ENCODE results near the gene ITGAX. TPM values are rescaled to one million over a fixed set of nuclear protein-coding genes. Genes with fewer than 3 reads are reported as not detected.

The ITGAX gene
- total and polyA plus RNA-seq, 2 experiments from 2014 or later: not detected

DNA sequence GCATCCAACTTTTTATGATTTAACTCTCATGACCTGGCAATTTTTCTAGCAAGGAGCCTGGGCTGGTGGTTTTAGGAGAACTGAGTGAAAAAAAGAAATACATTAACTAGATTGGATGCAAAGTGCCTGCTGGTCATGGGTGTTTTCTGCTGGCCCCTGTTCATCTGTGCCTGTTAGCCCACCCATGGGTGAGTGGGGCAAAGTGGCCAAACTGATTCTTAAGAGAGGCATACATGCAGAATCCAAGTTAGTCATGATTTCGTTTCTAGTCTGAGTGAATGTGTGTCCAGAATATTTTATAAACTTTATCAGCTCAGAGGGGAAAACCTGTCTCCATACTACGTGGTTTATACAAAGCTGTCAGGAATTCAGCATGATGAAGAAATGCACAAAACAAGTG lies 33.6 kb downstream of the ITGAX start:
- Mint-ChIP-seq H3K27ac (no peak overlapping the region), H3K9me3 (peaks cover 4% of the 10 kb centered on the region; the same call in 2 of the 3 replicates), H3K4me3 (no peak overlapping the region), H3K4me1 (peaks cover 7% of the 10 kb centered on the region; the same call in 2 of the 3 replicates), H3K36me3 (ENCODE audit: low read depth) (no peaks in the 10 kb centered on the region), H3K27me3 (ENCODE audit: insufficient read depth, low read depth, poor library complexity) (peaks cover 6% of the 10 kb centered on the region)
- Histone ChIP-seq H4K20me1 (replicated peaks; ENCODE audit: insufficient read depth) (no peaks in the 10 kb centered on the region), H3K36me3 (ENCODE audit: insufficient read depth) (no peaks in the 10 kb centered on the region), H3K4me1 (ENCODE audit: insufficient read depth) (no peaks in the 10 kb centered on the region), H3K4me3 (no peak overlapping the region), H3K27ac (ENCODE audit: low read depth) (no peak overlapping the region), H3K4me2 (no peak overlapping the region), H3F3A (replicated peaks; ENCODE audit: low read depth) (no peaks in the 10 kb centered on the region), H3K79me2 (replicated peaks; ENCODE audit: insufficient read depth) (no peaks in the 10 kb centered on the region), H3K9me2 (ENCODE audit: insufficient read depth) (no peaks in the 10 kb centered on the region), H3K27me3 (ENCODE audit: insufficient read depth) (no peaks in the 10 kb centered on the region), H2AFZ (no peak overlapping the region)
- DNase-seq (ENCODE audit: low spot score) (no peak), ATAC-seq (no peak)
- TF ChIP-seq POLR2AphosphoS5 (IDR thresholded peaks at IDR 0.05; ENCODE audit: low read depth) (no peak), ETS1 (IDR thresholded peaks at IDR 0.05) (no peak), CREB1 (CRISPR knock-in tag; IDR thresholded peaks at IDR 0.05; ENCODE audit: low read depth) (no peak), EZH2 (IDR thresholded peaks at IDR 0.05; ENCODE audit: low read depth, unreplicated experiment) (no peak), NANOG (IDR thresholded peaks at IDR 0.05; ENCODE audit: borderline replicate concordance) (no peak), ZNF114 (CRISPR knock-in tag; IDR thresholded peaks at IDR 0.05) (no peak), CTCF (conservative IDR thresholded peaks at IDR 0.05; ENCODE audit: low read depth in 2 of 2) (no peak), ZNF331 (CRISPR knock-in tag; IDR thresholded peaks at IDR 0.05; ENCODE audit: low read depth) (no peak), JUNB (IDR thresholded peaks at IDR 0.05; ENCODE audit: unreplicated experiment) (no peak)
- TF ChIP-seq, protein P1, sequence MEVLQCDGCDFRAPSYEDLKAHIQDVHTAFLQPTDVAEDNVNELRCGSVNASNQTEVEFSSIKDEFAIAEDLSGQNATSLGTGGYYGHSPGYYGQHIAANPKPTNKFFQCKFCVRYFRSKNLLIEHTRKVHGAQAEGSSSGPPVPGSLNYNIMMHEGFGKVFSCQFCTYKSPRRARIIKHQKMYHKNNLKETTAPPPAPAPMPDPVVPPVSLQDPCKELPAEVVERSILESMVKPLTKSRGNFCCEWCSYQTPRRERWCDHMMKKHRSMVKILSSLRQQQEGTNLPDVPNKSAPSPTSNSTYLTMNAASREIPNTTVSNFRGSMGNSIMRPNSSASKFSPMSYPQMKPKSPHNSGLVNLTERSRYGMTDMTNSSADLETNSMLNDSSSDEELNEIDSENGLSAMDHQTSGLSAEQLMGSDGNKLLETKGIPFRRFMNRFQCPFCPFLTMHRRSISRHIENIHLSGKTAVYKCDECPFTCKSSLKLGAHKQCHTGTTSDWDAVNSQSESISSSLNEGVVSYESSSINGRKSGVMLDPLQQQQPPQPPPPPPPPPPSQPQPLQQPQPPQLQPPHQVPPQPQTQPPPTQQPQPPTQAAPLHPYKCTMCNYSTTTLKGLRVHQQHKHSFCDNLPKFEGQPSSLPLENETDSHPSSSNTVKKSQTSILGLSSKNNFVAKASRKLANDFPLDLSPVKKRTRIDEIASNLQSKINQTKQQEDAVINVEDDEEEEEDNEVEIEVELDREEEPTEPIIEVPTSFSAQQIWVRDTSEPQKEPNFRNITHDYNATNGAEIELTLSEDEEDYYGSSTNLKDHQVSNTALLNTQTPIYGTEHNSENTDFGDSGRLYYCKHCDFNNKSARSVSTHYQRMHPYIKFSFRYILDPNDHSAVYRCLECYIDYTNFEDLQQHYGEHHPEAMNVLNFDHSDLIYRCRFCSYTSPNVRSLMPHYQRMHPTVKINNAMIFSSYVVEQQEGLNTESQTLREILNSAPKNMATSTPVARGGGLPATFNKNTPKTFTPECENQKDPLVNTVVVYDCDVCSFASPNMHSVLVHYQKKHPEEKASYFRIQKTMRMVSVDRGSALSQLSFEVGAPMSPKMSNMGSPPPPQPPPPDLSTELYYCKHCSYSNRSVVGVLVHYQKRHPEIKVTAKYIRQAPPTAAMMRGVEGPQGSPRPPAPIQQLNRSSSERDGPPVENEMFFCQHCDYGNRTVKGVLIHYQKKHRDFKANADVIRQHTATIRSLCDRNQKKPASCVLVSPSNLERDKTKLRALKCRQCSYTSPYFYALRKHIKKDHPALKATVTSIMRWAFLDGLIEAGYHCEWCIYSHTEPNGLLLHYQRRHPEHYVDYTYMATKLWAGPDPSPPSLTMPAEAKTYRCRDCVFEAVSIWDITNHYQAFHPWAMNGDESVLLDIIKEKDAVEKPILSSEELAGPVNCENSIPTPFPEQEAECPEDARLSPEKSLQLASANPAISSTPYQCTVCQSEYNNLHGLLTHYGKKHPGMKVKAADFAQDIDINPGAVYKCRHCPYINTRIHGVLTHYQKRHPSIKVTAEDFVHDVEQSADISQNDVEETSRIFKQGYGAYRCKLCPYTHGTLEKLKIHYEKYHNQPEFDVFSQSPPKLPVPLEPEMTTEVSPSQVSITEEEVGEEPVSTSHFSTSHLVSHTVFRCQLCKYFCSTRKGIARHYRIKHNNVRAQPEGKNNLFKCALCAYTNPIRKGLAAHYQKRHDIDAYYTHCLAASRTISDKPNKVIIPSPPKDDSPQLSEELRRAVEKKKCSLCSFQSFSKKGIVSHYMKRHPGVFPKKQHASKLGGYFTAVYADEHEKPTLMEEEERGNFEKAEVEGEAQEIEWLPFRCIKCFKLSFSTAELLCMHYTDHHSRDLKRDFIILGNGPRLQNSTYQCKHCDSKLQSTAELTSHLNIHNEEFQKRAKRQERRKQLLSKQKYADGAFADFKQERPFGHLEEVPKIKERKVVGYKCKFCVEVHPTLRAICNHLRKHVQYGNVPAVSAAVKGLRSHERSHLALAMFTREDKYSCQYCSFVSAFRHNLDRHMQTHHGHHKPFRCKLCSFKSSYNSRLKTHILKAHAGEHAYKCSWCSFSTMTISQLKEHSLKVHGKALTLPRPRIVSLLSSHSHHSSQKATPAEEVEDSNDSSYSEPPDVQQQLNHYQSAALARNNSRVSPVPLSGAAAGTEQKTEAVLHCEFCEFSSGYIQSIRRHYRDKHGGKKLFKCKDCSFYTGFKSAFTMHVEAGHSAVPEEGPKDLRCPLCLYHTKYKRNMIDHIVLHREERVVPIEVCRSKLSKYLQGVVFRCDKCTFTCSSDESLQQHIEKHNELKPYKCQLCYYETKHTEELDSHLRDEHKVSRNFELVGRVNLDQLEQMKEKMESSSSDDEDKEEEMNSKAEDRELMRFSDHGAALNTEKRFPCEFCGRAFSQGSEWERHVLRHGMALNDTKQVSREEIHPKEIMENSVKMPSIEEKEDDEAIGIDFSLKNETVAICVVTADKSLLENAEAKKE (CRISPR knock-in tag; IDR thresholded peaks at IDR 0.05): no peak

Measured in GM23338 (cell line).